ENCODE results near the gene NKX1-1.

NKX1-1 gene

GRCh38 chr4:1416948-1417260 is 10.7 kb upstream of the NKX1-1 start:
- no peak for DNase-seq (ENCODE audit: low read depth)

DNA sequence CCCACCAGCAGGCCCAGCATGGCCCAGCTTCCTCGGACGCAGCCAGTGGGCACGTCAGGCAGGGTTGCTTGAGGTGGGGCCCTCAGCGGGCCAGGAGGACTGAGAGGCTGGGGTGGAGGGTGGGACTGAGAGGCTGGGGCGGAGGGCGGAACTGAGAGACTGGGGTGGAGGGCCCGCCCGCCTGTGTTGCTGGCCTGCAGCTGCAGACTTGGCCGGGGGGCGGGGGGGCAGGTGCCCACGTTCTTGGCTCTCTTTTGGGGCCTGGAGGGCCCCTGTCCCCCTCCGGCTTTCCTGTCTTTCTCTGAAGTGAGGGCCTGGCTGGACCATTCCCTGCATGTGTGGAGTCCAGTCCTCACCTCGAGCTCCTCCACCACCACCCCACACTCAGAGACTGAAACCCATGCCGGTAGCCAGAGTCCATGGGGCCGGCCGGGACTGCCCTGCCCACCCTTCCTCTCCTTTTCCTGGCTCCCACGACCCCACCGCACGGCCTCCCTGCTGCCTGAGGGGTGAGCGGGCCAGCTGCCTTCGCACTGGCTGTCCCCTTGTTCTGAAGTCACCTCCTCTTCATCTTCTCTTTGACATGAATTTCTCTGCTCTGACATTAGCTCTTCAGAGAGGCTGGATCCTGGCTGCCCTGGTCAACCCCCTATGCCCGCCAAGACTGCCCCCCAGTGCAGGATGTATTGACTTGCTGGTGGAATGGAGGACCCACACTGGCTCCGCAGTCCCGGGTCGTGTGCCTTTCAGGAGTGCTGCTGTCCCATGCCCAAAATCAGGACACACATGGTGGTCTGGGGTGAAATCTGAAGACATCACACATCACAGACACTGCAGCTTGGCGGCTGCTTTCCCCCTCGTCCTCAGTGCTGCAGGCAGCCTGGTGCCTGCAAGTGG is 10.1 kb upstream of the NKX1-1 start:
- DNase-seq (ENCODE audit: low read depth), result no peak

DNA sequence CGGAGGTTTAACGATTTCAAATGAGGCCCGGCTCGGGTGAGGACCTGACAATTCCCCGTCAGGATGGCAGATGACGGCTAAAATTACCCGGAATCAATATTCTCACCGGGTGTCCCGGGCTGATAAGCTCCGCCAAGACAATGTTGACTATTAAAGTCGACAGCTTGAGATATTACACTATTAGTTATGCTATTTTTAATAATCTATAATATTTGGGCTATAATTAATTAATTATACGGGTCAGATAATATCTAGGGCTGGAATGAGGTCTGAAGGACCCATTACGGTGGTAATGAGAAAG is 9.4 kb upstream of the NKX1-1 start:
- DNase-seq (ENCODE audit: low read depth), result no peak

GRCh38 chr4:1414831-1415680 is 8.8 kb upstream of the NKX1-1 start:
- no peak for DNase-seq (ENCODE audit: low read depth)

- DNase-seq (ENCODE audit: low read depth), result no peak
Observed at GRCh38 chr4:1413687-1414479, 7.6 kb upstream of the NKX1-1 start.

DNA sequence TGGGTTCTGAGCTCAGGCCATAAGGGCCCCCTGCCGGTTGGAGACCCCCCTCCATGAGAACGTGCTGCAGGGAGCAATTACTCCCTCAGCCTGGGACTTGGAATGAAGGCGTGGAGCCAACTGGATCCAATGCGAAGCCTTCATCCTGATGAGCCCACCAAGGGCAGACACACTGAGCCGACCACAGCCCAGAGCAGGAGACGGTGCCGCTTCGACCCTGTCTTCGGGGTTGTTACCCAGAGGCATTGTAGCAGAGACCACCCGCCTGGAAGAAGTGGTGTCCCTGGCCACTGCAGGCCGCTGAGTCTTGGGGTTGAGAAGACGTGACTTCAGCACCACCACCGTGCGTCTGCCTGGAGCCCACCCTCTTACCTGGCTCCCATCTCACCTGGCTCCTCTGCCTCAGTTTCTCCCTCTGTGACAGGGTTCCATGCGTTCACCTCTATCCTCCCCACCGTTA is 7.0 kb upstream of the NKX1-1 start:
- DNase-seq (ENCODE audit: low read depth), result no peak

GRCh38 chr4:1412376-1413203 is 6.3 kb upstream of the NKX1-1 start:
- no peak for DNase-seq (ENCODE audit: low read depth)

DNA sequence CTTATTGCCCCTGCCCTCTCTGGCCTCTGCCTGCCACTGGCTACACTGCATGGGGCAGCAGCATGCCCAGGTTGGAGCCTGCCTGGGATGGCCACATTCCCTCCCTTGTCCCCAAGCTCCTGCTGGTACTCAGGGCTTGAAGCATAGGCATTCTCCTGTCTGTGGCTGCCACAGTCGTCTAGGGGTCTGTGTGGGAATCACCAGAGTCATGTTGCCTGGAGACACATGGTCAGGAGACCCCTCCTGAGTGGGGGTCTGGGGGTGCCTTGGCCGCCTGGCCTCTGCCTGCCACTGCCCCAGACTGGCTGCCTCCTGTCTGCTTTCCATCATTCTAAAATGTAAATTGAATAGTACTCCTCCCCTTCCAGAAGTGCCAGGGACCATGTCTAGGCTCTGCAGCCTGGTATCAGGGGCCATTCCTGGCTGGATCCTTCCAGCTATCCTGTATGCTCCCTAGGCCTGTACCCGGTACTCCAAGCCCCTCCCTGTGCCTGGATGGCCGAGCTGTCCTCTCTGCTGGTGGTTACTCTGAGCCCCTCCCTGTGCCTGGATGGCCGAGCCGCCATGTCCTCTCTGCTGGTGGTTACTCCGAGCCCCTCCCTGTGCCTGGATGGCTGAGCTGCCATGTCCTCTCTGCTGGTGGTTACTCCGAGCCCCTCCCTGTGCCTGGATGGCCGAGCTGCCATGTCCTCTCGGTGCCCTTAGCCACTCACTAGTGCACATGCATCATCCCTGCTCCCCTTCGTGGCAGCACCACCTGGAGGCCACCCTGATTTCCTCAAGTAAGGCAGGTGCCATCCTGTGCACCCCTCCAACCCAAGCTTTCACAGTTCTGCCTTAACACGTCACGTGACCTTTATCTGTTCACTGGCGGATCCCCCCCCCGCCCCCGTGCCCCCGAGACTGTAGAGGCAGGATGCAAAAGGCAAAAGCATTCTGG is 5.5 kb upstream of the NKX1-1 start:
- DNase-seq (ENCODE audit: low read depth), result no peak

DNA sequence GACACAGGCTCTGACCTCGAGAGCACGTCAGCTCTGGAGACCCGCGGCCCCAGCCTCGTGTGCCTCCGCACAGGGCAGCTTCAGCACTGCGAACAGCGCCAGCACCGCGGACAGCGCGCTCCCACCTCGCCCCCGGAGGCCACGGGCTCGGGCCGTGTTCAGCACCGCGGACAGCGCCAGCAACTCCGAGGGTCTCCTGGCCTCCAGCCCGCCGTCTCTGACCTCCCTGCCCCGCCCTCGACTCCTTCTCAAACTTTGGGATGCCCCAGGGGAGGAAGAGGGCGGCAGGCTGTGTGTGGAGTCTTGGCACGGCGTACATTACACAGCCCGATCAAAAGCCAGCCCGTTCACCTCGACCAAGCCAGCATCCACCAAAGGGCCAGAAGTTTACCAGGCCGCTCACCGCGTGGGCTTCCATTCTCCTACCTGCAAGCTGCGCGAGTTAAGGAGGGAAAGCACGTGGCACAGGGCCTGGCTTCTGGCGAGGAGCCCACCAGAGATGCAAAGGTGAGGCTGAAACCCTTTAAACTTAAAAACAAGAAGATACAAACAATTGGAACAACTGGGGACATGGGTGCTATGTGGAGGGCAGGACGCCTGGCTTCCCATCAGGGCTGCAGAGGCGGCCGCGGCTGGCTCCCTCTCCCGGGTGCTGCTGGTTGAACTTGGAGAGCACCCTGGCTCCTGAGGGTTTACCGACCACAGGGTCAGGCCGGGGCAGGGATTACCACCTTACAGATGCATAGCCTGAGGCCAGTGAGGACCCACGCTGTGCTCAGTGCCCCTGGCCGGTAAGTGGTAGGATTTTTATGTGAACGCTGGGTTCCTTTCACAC is 4.5 kb upstream of the NKX1-1 start:
- peak; percentile 27 for DNase-seq (ENCODE audit: low read depth)

DNA sequence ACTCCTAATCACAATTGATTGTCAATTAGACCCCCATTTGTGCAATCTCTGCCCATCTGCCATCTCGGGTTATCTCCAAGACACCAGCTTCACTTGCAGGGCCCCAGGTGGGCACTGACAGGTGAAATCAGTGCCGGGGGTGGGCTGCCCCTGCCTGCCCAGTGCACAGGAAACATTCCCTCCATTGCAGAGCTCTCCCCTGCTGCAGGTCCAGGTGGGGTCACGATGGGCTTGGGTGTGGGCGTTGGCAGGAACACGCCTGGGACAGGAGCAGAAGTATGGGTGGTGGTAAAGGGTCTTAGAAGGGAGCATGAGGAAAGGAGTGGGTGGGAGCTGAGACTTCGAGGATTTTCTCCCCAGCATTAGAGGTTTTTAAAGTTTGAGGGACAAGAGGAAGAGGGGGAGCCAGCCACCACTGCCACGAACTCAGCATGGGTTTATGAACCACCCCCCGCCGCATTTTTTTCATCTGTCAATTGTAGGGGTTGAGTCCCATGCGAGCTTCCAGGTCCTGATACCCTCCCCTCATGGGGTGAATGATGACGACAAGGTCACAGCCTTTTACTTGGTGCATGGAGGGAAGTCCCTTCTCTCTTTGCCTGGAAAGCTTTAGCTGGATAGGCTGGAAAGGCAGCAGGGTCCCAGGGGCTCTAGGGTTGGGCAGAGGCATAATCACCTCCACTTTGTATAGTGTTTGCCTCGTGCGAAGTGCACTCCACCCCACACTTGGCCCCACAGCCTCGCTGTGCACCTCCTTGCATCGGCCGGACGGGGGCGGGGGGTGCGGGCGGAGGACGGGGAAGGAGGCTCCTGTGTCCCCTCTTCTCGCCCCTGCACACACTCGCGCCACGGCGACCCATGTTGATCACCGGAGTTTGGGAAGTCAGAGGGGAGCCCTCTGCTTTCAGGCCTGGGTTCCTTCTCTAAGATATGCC is 3.5 kb upstream of the NKX1-1 start:
- no peak for DNase-seq (ENCODE audit: low read depth)

GRCh38 chr4:1409079-1409478 is 2.8 kb upstream of the NKX1-1 start:
- no peak for DNase-seq (ENCODE audit: low read depth)

DNA sequence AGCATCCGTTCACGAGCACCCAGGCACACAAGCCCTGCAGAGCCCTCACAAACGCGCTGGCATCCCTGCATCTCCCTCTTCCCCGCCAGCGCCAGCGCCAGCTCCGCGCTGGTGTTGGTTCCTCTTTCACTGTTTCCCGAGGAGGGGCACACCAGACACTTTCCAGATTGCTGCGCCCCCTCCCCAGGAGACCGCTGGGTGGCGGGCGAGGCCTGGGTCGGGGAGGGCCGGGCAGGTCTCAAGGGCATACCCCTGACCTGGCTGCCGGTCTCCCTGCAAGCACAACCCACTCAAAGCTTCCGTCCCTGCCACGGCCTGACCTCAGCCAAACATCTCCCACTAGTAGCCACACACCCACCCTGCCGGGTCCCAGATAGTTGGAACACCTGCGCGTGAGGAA is 2.2 kb upstream of the NKX1-1 start:
- DNase-seq (ENCODE audit: low read depth), result no peak

DNA sequence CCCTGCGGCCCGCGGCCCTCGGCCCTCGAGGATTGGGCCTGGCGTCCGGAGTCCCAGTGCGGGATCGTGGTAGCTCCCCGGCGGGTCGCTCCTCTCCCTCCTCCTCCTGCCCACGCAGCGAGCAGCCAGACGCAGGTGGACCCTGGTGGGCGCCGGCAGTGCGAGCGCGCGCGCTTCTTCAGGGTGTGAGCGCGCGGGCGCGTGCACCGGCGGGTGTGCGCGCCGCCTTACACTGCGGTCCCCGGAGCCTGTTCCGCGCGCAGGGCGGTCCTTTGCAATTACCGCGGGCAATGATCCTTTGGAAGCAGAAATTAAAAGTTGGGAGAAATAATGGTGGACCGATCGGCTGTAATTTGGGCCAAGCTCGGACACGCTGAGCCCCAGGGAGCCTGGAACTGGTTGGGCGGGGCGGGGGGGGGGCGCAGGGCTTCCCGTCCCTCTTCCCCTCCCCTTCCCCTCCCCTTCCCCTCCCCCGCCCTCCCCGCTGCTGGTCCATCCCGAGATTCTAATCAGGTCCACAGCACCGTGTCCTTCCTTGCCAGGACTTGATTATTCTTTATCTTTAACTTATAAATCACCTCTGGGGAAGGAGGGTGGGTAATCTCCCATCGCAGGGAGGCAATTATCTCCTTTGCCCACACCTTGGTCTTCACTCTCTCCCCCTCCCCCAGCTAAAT is 1.6 kb upstream of the NKX1-1 start:
- DNase-seq (ENCODE audit: low read depth), result no peak

- DNase-seq (ENCODE audit: low read depth), result no peak
Observed at GRCh38 chr4:1406981-1407656, 877 bp upstream of the NKX1-1 start.

DNA sequence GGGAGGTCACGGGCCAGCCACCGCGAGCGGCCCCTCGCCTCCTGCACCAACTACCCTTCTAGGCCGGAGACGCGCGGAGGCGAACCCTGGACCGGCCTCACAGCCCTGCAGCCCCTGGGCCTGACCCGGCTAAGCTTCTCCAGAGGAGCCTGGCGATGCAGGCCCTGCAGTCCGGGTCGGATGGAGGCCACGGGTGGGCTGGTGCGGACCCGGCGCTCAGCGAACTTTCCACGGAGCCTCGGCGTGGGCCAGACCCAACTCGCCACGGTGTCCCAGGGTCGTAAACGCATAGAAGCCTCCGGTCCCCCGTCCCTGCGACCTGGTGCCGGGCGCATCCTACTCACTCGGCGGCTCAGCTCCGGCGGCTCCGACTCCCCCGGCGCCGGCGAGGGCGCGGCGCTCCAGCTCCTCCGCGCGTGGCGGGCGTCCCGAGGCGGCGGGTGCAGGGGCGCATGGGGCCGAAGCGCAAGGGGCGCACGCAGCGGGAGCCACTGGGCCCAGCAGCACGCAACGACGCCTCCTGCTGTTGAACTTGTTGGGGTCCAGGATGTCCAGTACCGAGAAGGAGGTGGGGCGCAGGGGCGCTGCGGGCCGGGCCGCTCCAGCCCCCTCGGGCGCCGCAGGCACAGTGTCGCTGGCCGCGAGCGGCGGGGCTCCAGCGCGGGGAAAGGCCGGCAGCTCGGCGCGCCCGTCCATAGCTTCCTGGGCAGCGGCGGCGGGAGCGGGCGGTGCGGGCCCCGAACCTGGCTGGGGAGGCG is 427 bp downstream of the NKX1-1 start:
- no peak for DNase-seq (ENCODE audit: low read depth)

GRCh38 chr4:1405254-1405635 is 997 bp downstream of the NKX1-1 start:
- no peak for DNase-seq (ENCODE audit: low read depth)

Measured in stimulated activated CD8-positive, alpha-beta memory T cell treated with anti-CD3 and anti-CD28 coated beads, Interleukin-15, amount 100 ng/mL, for 24 hours (primary cell).